Activated naive CD4-positive, alpha-beta T cell treated with anti-CD3 and anti-CD28 coated beads, Interleukin-2, amount 10 ng/mL, durations not matched to agents 7 days and 5 days (primary cell): ENCODE results near the gene RALGPS1.
A peak's percentile ranks its signal among the peaks of the same experiment; 100 is the strongest.

Experiments used
- CTCF ChIA-PET: fragments of 350-600 bp; sonication (Branson Sonifier 250); formaldehyde crosslinking; loops from one replicate; lab custom pipeline; 2021; ENCODE audit warnings: antibody characterized with exemption; lab: Charles Lee
- DNase-seq: peaks from one replicate; pipeline ENCODE4 v3.0.0-alpha.2; 2020
- H3K27ac Mint-ChIP-seq: one replicate; pipeline ENCODE4 v1.8.0; 2021; ENCODE audit warnings: mild to moderate bottlenecking, moderate library complexity, mixed read lengths
- H3K27me3 Mint-ChIP-seq: one replicate; pipeline ENCODE4 v1.8.0; 2021; ENCODE audit warnings: mild to moderate bottlenecking, mixed read lengths
- H3K36me3 Mint-ChIP-seq: one replicate; pipeline ENCODE4 v1.8.0; 2021; ENCODE audit warnings: mixed read lengths
- H3K4me1 Mint-ChIP-seq: one replicate; pipeline ENCODE4 v1.8.0; 2021; ENCODE audit warnings: mixed read lengths
- H3K4me3 Mint-ChIP-seq: one replicate; pipeline ENCODE4 v1.8.0; 2021; ENCODE audit warnings: mild to moderate bottlenecking, moderate library complexity, mixed read lengths
- H3K9me3 Mint-ChIP-seq: one replicate; pipeline ENCODE4 v1.8.0; 2021; ENCODE audit warnings: mixed read lengths

Gene RALGPS1

DNA sequence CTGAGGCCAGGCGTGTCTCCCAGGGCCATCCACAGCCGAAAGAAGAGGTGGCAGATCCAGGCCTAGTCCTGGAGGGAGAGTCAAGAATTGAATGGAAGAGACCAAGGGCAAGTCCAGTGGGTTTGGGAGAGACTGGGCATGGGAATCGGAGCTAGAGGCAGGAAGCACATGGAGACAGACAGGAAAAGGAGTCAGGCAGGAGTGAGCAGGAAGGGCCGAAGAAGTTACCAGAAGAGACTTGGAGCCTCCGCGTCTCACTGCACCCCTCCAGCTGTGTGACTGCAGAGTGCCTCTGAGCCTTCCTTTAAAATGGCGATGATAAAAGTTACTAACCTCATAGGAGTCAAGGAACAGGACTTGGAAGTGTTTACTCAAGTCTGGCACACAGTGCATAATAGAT, 272.2 kb downstream of the RALGPS1 start:
- no peak for DNase-seq
- H3K27ac Mint-ChIP-seq: no peak overlapping the region
- H3K4me1 Mint-ChIP-seq: peaks cover 4% of the 10 kb centered on the region
- no peak overlapping the region for H3K4me3 Mint-ChIP-seq
- H3K27me3 Mint-ChIP-seq: peaks cover 33% of the 10 kb centered on the region
- CTCF ChIA-PET: no interaction called here
- no peaks in the 10 kb centered on the region for H3K9me3 Mint-ChIP-seq
- H3K36me3 Mint-ChIP-seq: no peaks in the 10 kb centered on the region

GRCh38 chr9:127187231-127187956, 272.8 kb downstream of the RALGPS1 start:
- no peak for DNase-seq
- CTCF ChIA-PET: interaction anchor here (1.1 kb wide), 1 partner anchor 201 kb away, joined by 3 read pairs; no protein-coding TSS in a partner anchor
- Mint-ChIP-seq H3K4me3 (no peak overlapping the region), H3K36me3 (no peaks in the 10 kb centered on the region), H3K27me3 (peaks cover 39% of the 10 kb centered on the region), H3K4me1 (peaks cover 4% of the 10 kb centered on the region), H3K27ac (no peak overlapping the region), H3K9me3 (no peaks in the 10 kb centered on the region)

GRCh38 chr9:127188396-127188795, 273.8 kb downstream of the RALGPS1 start:
- no peak overlapping the region for H3K27ac Mint-ChIP-seq
- DNase-seq: no peak
- no peaks in the 10 kb centered on the region for H3K36me3 Mint-ChIP-seq
- CTCF ChIA-PET: interaction anchor here (0.7 to 1.1 kb wide), 5 partner anchors 202 to 251 kb away, joined by 3 read pairs; no protein-coding TSS in a partner anchor
- H3K9me3 Mint-ChIP-seq: no peaks in the 10 kb centered on the region
- H3K4me1 Mint-ChIP-seq: peaks cover 4% of the 10 kb centered on the region
- H3K4me3 Mint-ChIP-seq: no peak overlapping the region
- peaks cover 47% of the 10 kb centered on the region for H3K27me3 Mint-ChIP-seq

DNA sequence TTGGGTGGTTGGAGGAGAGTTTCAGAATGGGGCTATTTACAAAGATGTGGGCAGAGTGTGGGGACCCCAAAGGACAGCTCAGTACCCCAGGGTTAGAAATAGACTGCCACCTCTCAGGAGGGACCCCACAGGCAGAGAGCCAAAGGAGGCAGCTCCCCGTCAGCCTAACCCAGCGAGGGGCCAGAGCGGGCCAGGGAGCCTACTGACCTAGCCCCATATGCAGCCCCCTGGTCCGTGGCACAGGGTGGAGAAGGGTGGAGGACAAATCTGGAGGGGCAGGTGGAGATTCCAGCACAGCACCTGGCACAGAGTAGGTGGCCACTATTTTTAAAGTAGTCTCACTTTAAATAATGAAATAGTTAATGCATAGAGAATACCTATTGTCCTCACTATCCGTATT, 275.0 kb downstream of the RALGPS1 start:
- Mint-ChIP-seq H3K4me3 (no peak overlapping the region), H3K27ac (no peak overlapping the region), H3K27me3 (peaks cover 40% of the 10 kb centered on the region), H3K9me3 (no peaks in the 10 kb centered on the region), H3K36me3 (no peaks in the 10 kb centered on the region), H3K4me1 (peaks cover 4% of the 10 kb centered on the region)
- CTCF ChIA-PET: interaction anchor here (0.7 kb wide), 1 partner anchor 9 kb away, joined by 3 read pairs; no protein-coding TSS in a partner anchor
- DNase-seq: no peak

DNA sequence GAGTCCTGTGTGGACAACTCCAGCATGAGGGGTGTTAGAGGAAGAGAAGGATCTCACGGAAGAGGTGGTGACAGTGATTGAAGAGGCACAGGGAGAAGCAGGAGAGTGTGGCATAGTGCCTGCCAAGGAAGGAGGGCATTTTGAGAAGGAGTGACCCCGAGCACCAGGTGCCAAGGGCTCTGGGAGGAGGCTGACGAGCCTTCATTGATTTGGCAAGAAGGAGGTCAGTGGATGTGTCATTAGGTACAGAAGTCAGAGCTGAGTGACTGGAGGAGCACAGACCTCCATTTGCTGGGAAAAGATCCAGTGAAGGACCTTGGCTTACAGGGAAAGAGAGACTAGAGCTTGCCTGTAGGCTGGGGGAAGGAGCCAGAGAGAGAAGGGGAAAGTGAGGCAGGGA, 278.2 kb downstream of the RALGPS1 start:
- no peak for DNase-seq
- Mint-ChIP-seq H3K9me3 (no peaks in the 10 kb centered on the region), H3K4me1 (peaks cover 4% of the 10 kb centered on the region), H3K4me3 (no peak overlapping the region), H3K36me3 (no peaks in the 10 kb centered on the region), H3K27me3 (peaks cover 47% of the 10 kb centered on the region), H3K27ac (no peak overlapping the region)
- CTCF ChIA-PET: no interaction called here

GRCh38 chr9:127193483-127193882, 278.9 kb downstream of the RALGPS1 start:
- Mint-ChIP-seq H3K27ac (no peak overlapping the region), H3K27me3 (peaks cover 51% of the 10 kb centered on the region), H3K36me3 (no peaks in the 10 kb centered on the region), H3K4me3 (no peak overlapping the region), H3K9me3 (no peaks in the 10 kb centered on the region), H3K4me1 (peaks cover 8% of the 10 kb centered on the region)
- DNase-seq: no peak
- CTCF ChIA-PET: interaction anchor here (1.1 to 1.8 kb wide), 2 partner anchors 247 to 252 kb away, joined by 4 to 5 read pairs; no protein-coding TSS in a partner anchor

DNA sequence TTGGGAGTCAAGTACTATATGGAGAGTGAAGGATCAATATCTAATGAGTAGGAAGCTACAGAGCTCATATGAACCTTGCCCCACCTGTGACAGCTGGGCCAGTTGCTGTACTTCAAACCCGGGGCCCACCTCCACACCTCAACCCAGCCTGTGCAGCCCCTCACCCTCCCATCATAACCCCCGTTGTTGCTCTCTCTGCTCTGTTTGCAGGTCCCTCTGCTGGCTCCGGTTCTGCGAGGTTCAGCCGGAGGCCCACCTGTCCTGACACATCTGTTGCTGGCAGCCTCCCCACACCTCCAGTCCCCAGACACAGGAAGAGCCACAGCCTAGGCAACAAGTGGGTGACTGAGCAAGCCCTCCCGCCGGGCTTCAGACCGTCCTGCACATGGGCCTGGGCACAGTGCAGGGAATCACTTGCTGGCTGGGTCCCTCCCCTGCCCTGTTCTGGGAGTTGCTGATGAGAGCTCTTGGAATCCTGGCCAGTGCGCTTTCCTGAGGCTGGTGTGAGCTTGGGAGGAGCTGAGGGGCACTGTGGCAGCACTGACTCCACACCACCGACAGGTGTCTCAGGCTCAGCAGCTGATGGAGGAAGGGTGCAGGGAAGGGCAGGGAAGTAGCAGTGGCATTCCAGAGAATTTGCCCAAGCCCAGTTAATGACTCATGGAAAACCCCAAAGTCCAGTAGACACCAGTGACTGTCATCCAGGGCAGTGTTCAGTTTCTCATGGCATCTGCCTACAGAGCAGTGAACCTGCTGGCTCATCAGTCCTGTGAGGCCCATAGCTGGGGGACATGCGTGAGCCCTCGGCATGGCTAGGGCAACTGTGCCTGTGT, 280.5 kb downstream of the RALGPS1 start:
- Mint-ChIP-seq H3K27ac (no peak overlapping the region), H3K9me3 (no peaks in the 10 kb centered on the region)

DNA sequence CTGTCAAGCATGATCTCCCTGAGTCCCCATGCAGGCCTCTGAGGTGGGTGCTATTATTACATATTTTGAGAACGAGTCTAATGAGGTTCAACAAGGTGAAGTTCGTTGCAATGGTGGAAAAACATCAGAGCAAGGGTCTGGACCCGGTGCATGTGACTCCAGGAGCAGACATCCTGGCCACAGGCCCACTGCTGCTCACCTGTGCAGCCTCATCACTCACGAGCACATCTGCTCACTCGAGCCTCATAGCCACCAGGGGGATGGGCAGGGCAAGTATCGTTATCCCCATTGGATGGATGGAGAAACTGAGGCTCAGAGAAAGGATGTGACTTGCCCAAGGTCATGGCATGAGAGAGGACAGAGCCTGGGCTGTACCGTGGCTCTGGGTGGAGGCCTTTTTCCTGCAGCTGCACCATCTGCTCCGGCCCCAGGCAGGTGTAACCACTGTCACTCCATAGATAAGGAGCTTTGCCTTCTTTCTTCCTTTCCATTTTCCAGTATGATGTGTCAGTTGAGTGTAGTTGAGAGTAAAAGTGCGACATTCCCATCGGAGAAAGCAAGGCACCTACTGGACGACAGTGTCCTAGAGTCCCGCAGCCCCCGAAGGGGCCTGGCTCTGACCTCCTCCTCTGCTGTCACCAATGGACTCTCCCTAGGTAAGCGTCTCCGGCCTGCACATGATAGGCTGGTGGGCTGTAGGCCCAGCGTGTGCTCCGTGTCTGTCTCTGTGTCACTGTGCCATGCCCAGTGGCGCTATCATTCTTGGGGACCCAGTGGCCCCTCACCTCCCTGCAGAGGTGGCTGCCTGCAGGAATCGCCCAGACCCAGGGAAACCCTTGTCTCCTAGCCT, 281.6 kb downstream of the RALGPS1 start:
- DNase-seq: no peak
- Mint-ChIP-seq H3K9me3 (no peaks in the 10 kb centered on the region), H3K27ac (peak overlapping the region; percentile 25), H3K36me3 (no peaks in the 10 kb centered on the region), H3K27me3 (peaks cover 49% of the 10 kb centered on the region), H3K4me3 (no peak overlapping the region), H3K4me1 (peaks cover 12% of the 10 kb centered on the region)
- CTCF ChIA-PET: interaction anchor here (6.0 to 6.3 kb wide), 2 partner anchors 232 to 255 kb away, joined by 52 to 132 read pairs; no protein-coding TSS in a partner anchor

More for the DNA sequence above, 280.5 kb downstream of the RALGPS1 start:
- Mint-ChIP-seq H3K36me3 (no peaks in the 10 kb centered on the region), H3K27me3 (peaks cover 47% of the 10 kb centered on the region), H3K4me3 (no peak overlapping the region), H3K4me1 (peaks cover 12% of the 10 kb centered on the region)
- no peak for DNase-seq
- CTCF ChIA-PET: interaction anchor here (0.6 to 1.8 kb wide), 4 partner anchors 135 to 466 kb away, joined by 3 to 5 read pairs (median 4); no protein-coding TSS in a partner anchor

DNA sequence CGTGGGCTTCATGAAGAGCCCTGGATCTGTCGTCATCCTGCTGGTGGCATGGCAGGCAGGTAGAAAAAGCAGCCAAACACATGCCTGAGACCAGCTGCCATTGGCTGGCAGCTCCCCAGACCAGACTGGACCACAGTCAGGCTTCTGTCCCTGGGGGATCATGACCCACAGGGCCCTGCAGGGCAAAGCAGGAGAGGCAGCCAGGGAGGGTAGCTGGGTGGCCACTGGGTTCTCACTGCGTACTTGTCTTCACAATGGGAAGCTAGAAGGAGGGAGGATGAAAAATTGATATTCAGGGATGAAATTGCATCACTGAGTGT, 282.2 kb downstream of the RALGPS1 start:
- Mint-ChIP-seq H3K36me3 (no peaks in the 10 kb centered on the region), H3K4me1 (peaks cover 12% of the 10 kb centered on the region), H3K4me3 (no peak overlapping the region), H3K27me3 (peaks cover 50% of the 10 kb centered on the region), H3K9me3 (no peaks in the 10 kb centered on the region), H3K27ac (no peak overlapping the region)
- CTCF ChIA-PET: interaction anchor here (6.0 to 6.3 kb wide), 2 partner anchors 233 to 255 kb away, joined by 52 to 132 read pairs; no protein-coding TSS in a partner anchor
- no peak for DNase-seq

DNA sequence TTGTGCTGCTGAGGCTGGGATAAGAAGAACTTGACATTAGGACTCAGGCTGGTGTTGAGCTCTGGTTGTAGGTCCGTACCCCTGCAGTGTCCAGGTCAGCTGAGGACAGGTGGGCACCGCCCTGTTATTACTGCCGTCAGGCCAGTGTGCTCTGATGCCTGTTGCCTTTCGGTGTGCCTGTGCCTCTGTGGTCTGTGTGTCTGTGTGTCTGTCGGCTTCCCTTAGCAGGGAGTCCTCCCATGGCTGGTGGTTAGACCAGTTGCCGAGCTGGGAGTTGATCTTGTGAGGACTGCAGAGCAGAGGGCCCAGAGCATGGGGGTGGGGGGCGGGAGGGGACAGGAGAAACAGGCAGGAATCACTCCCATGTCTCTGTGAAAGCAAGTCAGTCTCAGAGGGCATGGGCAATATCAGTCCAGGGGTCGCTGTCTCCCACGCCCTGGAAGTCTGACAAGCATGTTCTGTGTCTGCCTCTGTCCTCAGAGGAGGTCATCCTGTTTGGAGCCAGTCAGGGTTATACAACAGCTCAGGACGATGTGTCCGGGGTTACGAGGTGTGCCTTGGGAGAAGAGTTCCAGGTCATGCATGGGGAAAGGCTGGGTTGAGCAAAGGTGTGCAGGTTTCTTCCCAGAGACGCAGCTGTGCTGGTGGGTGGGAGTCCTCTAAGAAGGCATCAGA, 282.7 kb downstream of the RALGPS1 start:
- no peaks in the 10 kb centered on the region for H3K36me3 Mint-ChIP-seq
- no peak for DNase-seq
- H3K4me3 Mint-ChIP-seq: no peak overlapping the region
- H3K27ac Mint-ChIP-seq: no peak overlapping the region
- peaks cover 49% of the 10 kb centered on the region for H3K27me3 Mint-ChIP-seq
- no peaks in the 10 kb centered on the region for H3K9me3 Mint-ChIP-seq
- H3K4me1 Mint-ChIP-seq: peaks cover 12% of the 10 kb centered on the region
- CTCF ChIA-PET: interaction anchor here (2.1 to 6.3 kb wide), 3 partner anchors 148 to 256 kb away, joined by 11 to 132 read pairs (median 52); no protein-coding TSS in a partner anchor

DNA sequence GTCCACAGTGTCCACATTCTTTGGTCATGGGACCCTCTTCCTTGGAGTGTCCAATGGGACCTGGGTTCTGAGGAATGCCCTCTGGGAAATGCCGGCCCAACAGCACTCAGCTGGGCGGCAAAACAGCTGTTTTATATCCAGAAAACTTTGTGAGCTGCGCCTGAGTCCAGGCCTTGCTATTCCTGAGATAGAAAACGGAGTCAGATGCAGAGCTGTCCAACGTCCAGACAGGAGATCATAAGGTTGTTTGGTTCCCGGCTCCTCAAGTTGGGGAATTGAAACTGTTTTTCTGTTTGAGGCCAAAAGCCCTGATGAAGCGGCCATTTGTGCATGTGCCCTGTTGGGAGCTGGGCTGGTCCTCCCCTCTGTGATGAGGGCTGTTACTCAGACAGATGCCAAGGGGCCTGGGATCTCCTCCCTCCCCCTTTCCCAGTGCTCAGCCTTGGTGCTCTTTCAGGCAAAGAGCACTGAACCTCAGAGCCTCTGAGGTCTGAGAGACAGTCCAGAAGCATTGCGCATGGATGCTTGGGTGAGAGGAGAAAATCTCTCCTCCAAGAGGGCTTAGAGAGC, 283.4 kb downstream of the RALGPS1 start:
- Mint-ChIP-seq H3K27me3 (peaks cover 47% of the 10 kb centered on the region), H3K4me3 (no peak overlapping the region), H3K4me1 (peaks cover 12% of the 10 kb centered on the region), H3K27ac (no peak overlapping the region), H3K9me3 (no peaks in the 10 kb centered on the region), H3K36me3 (no peaks in the 10 kb centered on the region)
- no peak for DNase-seq
- CTCF ChIA-PET: interaction anchor here (0.8 to 6.3 kb wide), 8 partner anchors 9 to 265 kb away, joined by 3 to 132 read pairs (median 4); no protein-coding TSS in a partner anchor

- Mint-ChIP-seq H3K9me3 (no peaks in the 10 kb centered on the region), H3K4me1 (peaks cover 12% of the 10 kb centered on the region), H3K4me3 (no peak overlapping the region), H3K27me3 (peaks cover 47% of the 10 kb centered on the region), H3K27ac (no peak overlapping the region), H3K36me3 (no peaks in the 10 kb centered on the region)
- CTCF ChIA-PET: interaction anchor here (0.7 to 6.3 kb wide), 17 partner anchors 9 to 291 kb away, joined by 3 to 132 read pairs (median 3); no protein-coding TSS in a partner anchor
- DNase-seq: no peak
These were observed 284.0 kb downstream of the RALGPS1 start for GRCh38 chr9:127198587-127198986.
